ENCODE data around the gene BTBD16. TPM values are rescaled to one million over a fixed set of nuclear protein-coding genes. Genes with fewer than 3 reads are reported as not detected.

Gene BTBD16
- total RNA-seq, 4 donors from 2014 or later = not detected

- TF ChIP-seq CTCF (IDR thresholded peaks at IDR 0.05; ENCODE audit: low read depth) = no peak
Observed at GRCh38 chr10:122373108-122373507, 102.0 kb downstream of the BTBD16 start.

GRCh38 chr10:122373721-122374120 is 102.6 kb downstream of the BTBD16 start:
- TF ChIP-seq CTCF (IDR thresholded peaks at IDR 0.05; ENCODE audit: low read depth) = no peak

GRCh38 chr10:122374237-122374858 is 103.3 kb downstream of the BTBD16 start, which contains the start of gene PLEKHA1:
Gene PLEKHA1 (plus strand): TSS chr10:122374708. CDS start chr10:122393201, 18,493 bp downstream.
- TF ChIP-seq CTCF (IDR thresholded peaks at IDR 0.05; ENCODE audit: low read depth) = no peak

GRCh38 chr10:122374859-122375678 is 104.0 kb downstream of the BTBD16 start:
- no peak for TF ChIP-seq CTCF (IDR thresholded peaks at IDR 0.05; ENCODE audit: low read depth)

GRCh38 chr10:122375679-122376160 is 104.6 kb downstream of the BTBD16 start:
- TF ChIP-seq CTCF (IDR thresholded peaks at IDR 0.05; ENCODE audit: low read depth) = no peak

- TF ChIP-seq CTCF (IDR thresholded peaks at IDR 0.05; ENCODE audit: low read depth) = no peak
Observed at GRCh38 chr10:122376364-122376961, 105.4 kb downstream of the BTBD16 start.

GRCh38 chr10:122379041-122379440 is 107.9 kb downstream of the BTBD16 start:
- TF ChIP-seq CTCF (IDR thresholded peaks at IDR 0.05; ENCODE audit: low read depth) = no peak

All from subcutaneous adipose tissue (tissue), 4 donors.